Stimulated activated CD4-positive, alpha-beta T cell treated with anti-CD3 and anti-CD28 coated beads, Interleukin-12 subunit alpha, Interleukin-12 subunit beta, amount 100 ng/mL, for 48 hours (primary cell): ENCODE measurements around the gene LAMA2.

Experiments used
- DNase-seq, 3 donors: peaks; one replicate each; pipeline ENCODE4 v3.0.0-alpha.2; 2020; ENCODE audit warnings: low read depth in 2 of 3, low spot score in 1 of 3

The LAMA2 gene

GRCh38 chr6:129252377-129253071 is 369.6 kb downstream of the LAMA2 start:
- no peak for DNase-seq

DNA sequence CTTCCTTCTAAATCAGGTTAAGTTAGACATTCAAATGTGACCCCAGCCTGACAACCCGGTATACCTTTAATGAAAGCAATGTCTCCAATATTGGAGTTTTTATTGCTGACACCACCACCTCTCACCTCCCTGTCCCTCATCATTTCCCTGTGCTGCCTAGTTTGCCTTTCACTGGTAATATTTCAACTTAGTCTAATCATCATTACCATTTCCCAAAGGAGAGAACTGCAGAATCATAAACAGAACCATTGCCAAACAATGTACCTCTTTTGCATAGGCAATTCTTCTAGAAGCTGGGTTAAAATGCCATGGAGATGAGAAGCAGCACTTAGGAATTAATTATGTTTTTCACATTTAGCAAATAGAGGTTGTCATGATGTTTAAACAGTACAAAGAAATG is 370.3 kb downstream of the LAMA2 start:
- no peak for DNase-seq

DNA sequence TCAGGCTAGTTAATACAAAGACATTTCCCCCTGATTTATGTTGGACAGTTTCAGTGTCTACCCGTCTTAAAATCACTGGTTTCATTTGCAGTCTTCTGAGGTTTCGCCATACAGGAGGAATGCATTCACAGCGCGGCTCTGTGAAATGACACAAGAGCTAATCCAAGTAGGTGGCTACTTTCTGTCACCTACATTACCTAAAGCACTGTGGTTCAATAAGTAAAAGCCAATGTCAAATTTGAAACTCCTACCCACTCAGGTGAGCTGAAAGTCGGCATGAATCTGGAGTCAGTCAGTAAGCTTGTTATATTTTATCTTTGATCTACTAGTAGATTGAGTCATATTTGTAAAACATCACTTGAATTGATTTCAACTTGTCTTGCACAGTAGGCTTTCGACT is 370.8 kb downstream of the LAMA2 start:
- peak in 1 of 3 donors; percentile 0 for DNase-seq

- DNase-seq: no peak
These were observed 374.3 kb downstream of the LAMA2 start for GRCh38 chr6:129257196-129257595.

GRCh38 chr6:129262661-129263060 is 379.7 kb downstream of the LAMA2 start:
- no peak for DNase-seq

DNA sequence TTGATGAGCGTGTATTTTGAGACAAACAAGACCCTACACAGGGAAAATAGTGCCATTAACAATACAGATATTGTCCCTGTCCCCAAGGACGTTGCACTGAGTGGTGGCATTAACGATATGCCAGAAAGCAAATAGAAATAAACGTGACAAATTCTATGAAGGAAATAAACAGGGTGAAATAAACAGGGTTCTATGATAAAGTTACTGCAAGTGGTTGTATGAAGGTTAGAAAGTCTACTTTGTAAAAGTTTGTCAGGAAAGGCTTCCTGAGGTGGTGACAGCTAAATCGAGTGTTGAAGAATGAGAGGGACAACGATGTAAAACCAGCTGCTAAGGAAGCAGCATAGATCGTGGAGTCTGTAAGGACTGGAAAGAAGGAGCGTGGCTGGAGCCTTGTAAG is 380.2 kb downstream of the LAMA2 start:
- DNase-seq: no peak

GRCh38 chr6:129264480-129265045 is 381.6 kb downstream of the LAMA2 start:
- no peak for DNase-seq

GRCh38 chr6:129267028-129267427 is 384.1 kb downstream of the LAMA2 start:
- DNase-seq: no peak

GRCh38 chr6:129269076-129269475 is 386.1 kb downstream of the LAMA2 start:
- DNase-seq: no peak

DNA sequence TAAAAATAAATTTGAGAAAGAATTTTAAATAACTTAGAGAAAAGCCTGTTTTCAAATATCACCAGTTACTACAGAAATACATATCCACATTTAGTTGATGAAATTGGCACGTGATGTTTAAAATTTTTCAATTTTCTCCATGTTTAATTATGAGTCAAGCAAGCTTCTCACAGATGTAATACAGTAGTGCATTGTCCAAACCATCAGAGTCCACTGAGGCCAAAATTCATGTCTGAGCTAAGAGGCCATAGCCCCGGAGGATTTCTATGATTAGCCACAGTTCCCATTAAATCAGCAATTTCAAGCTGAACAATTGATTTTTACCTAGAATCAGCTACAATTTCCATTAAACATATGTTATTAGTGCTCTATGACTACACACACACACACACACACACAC is 387.0 kb downstream of the LAMA2 start:
- DNase-seq: no peak

GRCh38 chr6:129270450-129270849 is 387.5 kb downstream of the LAMA2 start:
- no peak for DNase-seq

DNA sequence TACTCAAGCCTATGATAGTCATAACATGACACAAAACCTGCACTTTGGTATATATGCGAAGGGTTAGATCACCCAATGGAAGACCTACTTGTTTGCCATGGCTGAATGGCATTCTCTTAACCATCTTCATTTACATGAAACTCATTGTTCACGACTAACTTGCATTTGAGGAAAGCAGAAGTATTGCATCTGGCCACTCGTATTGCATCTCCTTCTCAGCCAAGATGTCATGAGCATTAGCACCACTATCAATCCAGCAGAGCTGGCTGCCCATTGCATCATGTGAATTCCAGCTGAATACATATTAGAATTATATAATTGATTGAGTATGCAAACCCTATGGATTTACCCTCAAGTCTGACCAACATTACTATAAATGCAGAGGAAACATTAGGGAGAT is 390.2 kb downstream of the LAMA2 start:
- no peak for DNase-seq

DNA sequence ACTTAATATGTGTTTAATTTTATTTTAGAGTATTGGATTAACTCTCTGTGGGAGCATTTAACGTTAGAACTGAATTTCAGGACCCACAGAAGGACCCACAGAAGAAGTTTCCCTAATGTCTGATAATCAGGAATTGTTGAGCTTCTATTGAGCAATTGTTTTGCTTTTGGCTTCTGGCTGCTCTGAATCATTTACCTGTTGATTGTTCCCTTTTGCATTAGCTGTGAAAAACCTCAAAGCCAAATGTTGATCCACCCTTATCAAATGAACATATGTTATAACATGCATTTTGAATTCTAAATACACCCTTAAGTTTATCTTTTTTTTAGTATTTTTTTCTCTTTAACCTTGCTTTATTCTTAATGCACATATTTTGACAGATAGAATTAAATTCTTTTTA is 393.5 kb downstream of the LAMA2 start:
- DNase-seq: no peak

GRCh38 chr6:129276986-129277385 is 394.0 kb downstream of the LAMA2 start:
- DNase-seq: no peak

DNA sequence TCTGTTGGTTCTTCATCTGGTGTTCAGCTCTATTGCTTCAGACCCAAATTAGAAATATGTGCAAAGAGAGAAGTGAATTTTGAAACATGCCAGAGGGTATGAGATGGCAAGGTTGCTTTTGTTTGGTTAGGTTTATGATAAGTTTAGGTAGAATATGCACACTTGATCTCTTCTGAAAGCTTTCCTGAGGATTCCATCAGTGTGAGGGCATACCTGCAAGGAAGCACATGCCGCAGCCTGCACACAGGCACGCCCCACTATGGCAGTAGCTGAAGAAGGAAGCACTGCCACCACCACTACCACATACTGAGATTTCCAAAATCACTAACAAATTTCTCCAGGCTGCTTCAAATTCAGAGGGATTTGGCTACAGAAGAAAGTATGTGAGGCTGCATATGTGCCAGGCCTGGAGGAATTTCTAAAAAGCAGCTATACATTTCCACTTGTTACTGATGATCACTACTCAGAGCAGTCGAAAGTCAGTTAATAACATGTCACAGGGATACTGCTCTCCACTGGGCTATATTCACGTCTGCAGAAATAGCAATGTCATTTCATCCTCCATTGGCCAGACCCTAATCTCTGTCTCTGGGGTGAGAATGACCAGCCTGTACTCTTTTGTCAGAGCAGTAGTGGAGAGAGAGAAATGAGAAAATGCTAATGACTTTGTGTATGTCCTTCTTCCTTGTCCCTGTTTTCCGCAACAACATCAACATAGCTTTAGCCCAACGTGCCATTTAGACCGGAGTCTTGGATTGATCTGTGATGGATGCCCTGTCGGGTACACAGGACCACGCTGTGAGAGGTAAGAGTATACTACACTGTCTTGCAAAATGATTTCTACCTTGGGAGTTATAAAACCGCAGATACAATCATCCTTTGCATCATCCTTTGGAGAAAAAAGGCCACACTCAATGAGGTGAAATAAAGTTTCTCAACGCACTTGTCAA is 396.7 kb downstream of the LAMA2 start:
- no peak for DNase-seq

- no peak for DNase-seq
These were observed 397.3 kb downstream of the LAMA2 start for GRCh38 chr6:129280293-129280644.

DNA sequence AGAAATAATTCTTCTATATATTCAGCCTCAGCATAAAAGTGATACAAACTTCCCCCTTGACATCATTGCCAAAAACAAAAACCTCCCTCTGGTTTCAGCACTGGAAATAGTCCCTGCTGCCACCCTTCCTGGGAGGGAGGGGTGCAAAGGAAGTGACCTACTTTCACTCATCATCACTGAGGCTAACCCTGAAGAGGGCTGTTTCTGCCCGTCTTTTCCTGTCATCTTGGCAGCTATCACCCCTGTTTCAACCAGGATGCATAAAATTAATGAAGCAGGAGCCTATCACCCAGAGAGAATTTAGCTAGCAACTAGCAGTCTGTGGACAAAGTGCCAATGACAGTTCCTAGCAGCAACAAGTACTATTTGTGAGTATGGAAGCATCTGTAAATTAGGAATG is 397.8 kb downstream of the LAMA2 start:
- DNase-seq: peak in 2 of 3 donors; percentile 6 to 12

- no peak for DNase-seq
These were observed 398.3 kb downstream of the LAMA2 start for GRCh38 chr6:129281168-129281796.

- no peak for DNase-seq
These were observed 399.1 kb downstream of the LAMA2 start for GRCh38 chr6:129282019-129282418.

DNA sequence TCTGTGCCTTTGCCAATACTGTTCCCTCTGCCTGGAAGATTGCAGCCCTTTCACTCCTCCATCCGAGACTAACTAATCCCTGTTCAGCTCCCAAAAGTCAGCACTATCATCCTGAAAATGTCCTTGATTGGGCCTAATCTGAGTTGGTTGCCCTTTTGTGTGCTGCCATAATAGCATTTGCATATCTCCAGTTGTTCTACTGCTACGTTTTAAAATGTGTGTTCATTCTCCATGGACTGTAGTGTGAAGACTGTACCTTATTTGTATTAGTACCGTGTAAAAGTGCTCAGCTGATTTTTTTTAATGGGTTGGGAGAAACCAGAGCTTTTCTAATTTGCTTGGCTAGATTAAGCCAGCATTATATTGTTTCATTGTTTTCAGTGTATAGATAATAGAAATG is 401.3 kb downstream of the LAMA2 start:
- DNase-seq: no peak
